Endodermal cell (in vitro differentiated cells): ENCODE results near the gene CDC40. TPM values are rescaled to one million over a fixed set of nuclear protein-coding genes. Genes with fewer than 3 reads are reported as not detected.
"Not testable (repeated sequence)": the region's sequence is repeated elsewhere in the genome, so short reads cannot be mapped to it uniquely, and the experiment has no call there.

Source experiments
- DNase-seq: peaks from one replicate; pipeline ENCODE4 v3.0.0-alpha.2; 2017
- H3K27ac ChIP-seq: 2 replicates; pipeline ENCODE4 v1.5.1; 2013; ENCODE audit warnings: mild to moderate bottlenecking, low read depth, low read length, moderate library complexity
- H3K27me3 ChIP-seq: 2 replicates; pipeline ENCODE4 v1.6.1; 2013; ENCODE audit warnings: mild to moderate bottlenecking, low read length, moderate library complexity; ENCODE audit not compliant: insufficient read depth, control insufficient read depth, poor library complexity, severe bottlenecking
- H3K36me3 ChIP-seq: 2 replicates; pipeline ENCODE4 v1.7.0; 2013; ENCODE audit warnings: mild to moderate bottlenecking, low read length, moderate library complexity; ENCODE audit not compliant: control insufficient read depth, insufficient read depth
- H3K4me1 ChIP-seq: one replicate; pipeline ENCODE4 v1.7.0; 2013; ENCODE audit warnings: low read length; ENCODE audit not compliant: control insufficient read depth, insufficient read depth
- H3K4me3 ChIP-seq: 2 replicates; pipeline ENCODE4 v1.5.1; 2013; ENCODE audit warnings: mild to moderate bottlenecking, low read length, moderate library complexity
- H3K9ac ChIP-seq: 2 replicates; pipeline ENCODE4 v1.6.1; 2013; ENCODE audit warnings: mild to moderate bottlenecking, low read length, moderate library complexity; ENCODE audit not compliant: poor library complexity, severe bottlenecking; ENCODE audit errors: extremely low read depth
- H3K9me3 ChIP-seq: 2 replicates; pipeline ENCODE4 v1.6.1; 2013; ENCODE audit warnings: mild to moderate bottlenecking, low read length, moderate library complexity; ENCODE audit not compliant: control insufficient read depth
- H3K27ac Mint-ChIP-seq: 2 replicates; pipeline ENCODE4 v1.8.0; 2020; ENCODE audit warnings: mixed read lengths
- H3K27me3 Mint-ChIP-seq: 2 replicates; pipeline ENCODE4 v1.8.0; 2021; ENCODE audit warnings: mild to moderate bottlenecking, mixed read lengths; ENCODE audit not compliant: insufficient read depth
- H3K36me3 Mint-ChIP-seq: 2 replicates; pipeline ENCODE4 v1.8.0; 2020; ENCODE audit warnings: low read depth, mixed read lengths
- H3K4me1 Mint-ChIP-seq: 2 replicates; pipeline ENCODE4 v1.8.0; 2020; ENCODE audit warnings: mixed read lengths
- H3K4me3 Mint-ChIP-seq: 2 replicates; pipeline ENCODE4 v1.8.0; 2020; ENCODE audit warnings: mild to moderate bottlenecking, moderate library complexity, mixed read lengths
- H3K9me3 Mint-ChIP-seq: 2 replicates; pipeline ENCODE4 v1.8.0; 2020; ENCODE audit warnings: mild to moderate bottlenecking, mixed read lengths
- CTCF ChIP-seq: fragments of 200-600 bp; sonication (generic); conservative IDR thresholded peaks from 2 replicates; pipeline ENCODE4 v1.5.0; 2021; ENCODE audit warnings: antibody characterized with exemption, mild to moderate bottlenecking
- WGBS, 2 experiments: methylation state at CpG; one replicate each; pipeline versions ENCODE4 v1.1.5 to v1.1.7; 2013; ENCODE audit warnings: missing lambda C conversion rate in 2 of 2, mixed read lengths in 1 of 2; ENCODE audit not compliant: insufficient coverage in 1 of 2, insufficient read length in 1 of 2; 5-methylcytosine and 5-hydroxymethylcytosine counted together
- total RNA-seq, 2 donors: library from RNA; stranded (reverse); fragmentation: NEBNext Ultra II Directional in 1 of 2; extraction: Animal tissue kit (Norgen Biotek cat#: 25700) in 1 of 2; gene quantifications; 2 replicates in 1 of 2; 3 replicates in 1 of 2; pipeline ENCODE4 v1.2.1, GENCODE V29; 2021

The CDC40 gene
- total RNA-seq, 2 donors from 2014 or later: 25.7 to 26.8 TPM

GRCh38 chr6:110271732-110272022 is 91.5 kb downstream of the CDC40 start:
- H3K4me1 Mint-ChIP-seq: peaks cover 7% of the 10 kb centered on the region
- no peak for TF ChIP-seq CTCF
- Histone ChIP-seq H3K27ac (no peak overlapping the region), H3K9me3 (no peaks in the 10 kb centered on the region), H3K27me3 (no peaks in the 10 kb centered on the region), H3K4me1 (no peaks in the 10 kb centered on the region), H3K4me3 (no peak overlapping the region), H3K9ac (no peak overlapping the region), H3K36me3 (no peaks in the 10 kb centered on the region)
- no peak for DNase-seq
- no peak overlapping the region for H3K4me3 Mint-ChIP-seq
- no peak overlapping the region for H3K27ac Mint-ChIP-seq
- H3K36me3 Mint-ChIP-seq: no peaks in the 10 kb centered on the region
- 88% methylated on average over 1 of the region's 1 CpG; no CpG with 5 or more reads in 1 of the 2 experiments for WGBS, 2 experiments
- no peaks in the 10 kb centered on the region for H3K27me3 Mint-ChIP-seq
- no peaks in the 10 kb centered on the region for H3K9me3 Mint-ChIP-seq

- not testable (repeated sequence) for DNase-seq, H3K9me3 ChIP-seq, H3K4me1 ChIP-seq, H3K27ac ChIP-seq, H3K9me3 Mint-ChIP-seq, H3K9ac ChIP-seq, H3K27me3 ChIP-seq, H3K27me3 Mint-ChIP-seq, H3K4me3 Mint-ChIP-seq, H3K36me3 ChIP-seq, H3K4me3 ChIP-seq, H3K36me3 Mint-ChIP-seq, H3K4me1 Mint-ChIP-seq, H3K27ac Mint-ChIP-seq
These were observed 92.6 kb downstream of the CDC40 start for GRCh38 chr6:110272781-110273180.

GRCh38 chr6:110277100-110277665 is 97.0 kb downstream of the CDC40 start:
- peaks cover 5% of the 10 kb centered on the region for H3K9me3 Mint-ChIP-seq
- Histone ChIP-seq H3K27me3 (no peaks in the 10 kb centered on the region), H3K9ac (no peak overlapping the region), H3K27ac (no peak overlapping the region), H3K9me3 (peaks cover 6% of the 10 kb centered on the region), H3K4me1 (no peaks in the 10 kb centered on the region), H3K36me3 (no peaks in the 10 kb centered on the region), H3K4me3 (no peak overlapping the region)
- no peak overlapping the region for H3K4me3 Mint-ChIP-seq
- DNase-seq: no peak
- WGBS, 2 experiments: 63 to 73% methylated on average over 4 to 7 of the region's 7 CpGs
- no peaks in the 10 kb centered on the region for H3K27me3 Mint-ChIP-seq
- H3K4me1 Mint-ChIP-seq: peaks cover 3% of the 10 kb centered on the region
- no peaks in the 10 kb centered on the region for H3K36me3 Mint-ChIP-seq
- TF ChIP-seq CTCF: no peak
- H3K27ac Mint-ChIP-seq: no peak overlapping the region

Other genes with a start within 250 kb of the CDC40 start
- gene GPR6, start 202.1 kb upstream of the CDC40 start, total RNA-seq: under 1 TPM in 1 of 2 donors, not detected in 1; 0.24 TPM
- gene WASF1, start 757 bp upstream of the CDC40 start, total RNA-seq: 10 to 100 TPM; 31.1 to 35.3 TPM
- gene METTL24, start 177.9 kb downstream of the CDC40 start, total RNA-seq: 1 to 10 TPM in 1 of 2 donors, under 1 TPM in 1; 0.24 to 1.3 TPM
- gene DDO, start 235.1 kb downstream of the CDC40 start, total RNA-seq: not detected